Vagina (tissue), 2 donors: ENCODE data around the gene SMC4.

Source experiments
- POLR2A ChIP-seq, 2 donors: fragments of 450-650 bp; IDR thresholded peaks; one replicate each; pipeline ENCODE4 v1.6.1; 2017; ENCODE audit warnings: antibody characterized with exemption in 2 of 2, mild to moderate bottlenecking in 2 of 2, moderate library complexity in 2 of 2
- POLR2AphosphoS5 ChIP-seq, 2 donors: sonication (generic); formaldehyde crosslinking; IDR thresholded peaks; one replicate each; pipeline ENCODE4 v1.9.0; 2017; ENCODE audit warnings: antibody characterized with exemption in 2 of 2, mild to moderate bottlenecking in 2 of 2, low read depth in 1 of 2; ENCODE audit not compliant: insufficient read depth in 1 of 2
- TF ChIP-seq, protein P1 (sequence below), 3 experiments: fragments of 450-650 bp in 2 of 3; fragments of 200-600 bp in 1 of 3; sonication (generic) in 1 of 3; IDR thresholded peaks; one replicate each; pipeline ENCODE4 v1.5.1; 2017 to 2019; ENCODE audit warnings: antibody characterized with exemption in 3 of 3, mild to moderate bottlenecking in 2 of 3, moderate library complexity in 2 of 3

DNA sequence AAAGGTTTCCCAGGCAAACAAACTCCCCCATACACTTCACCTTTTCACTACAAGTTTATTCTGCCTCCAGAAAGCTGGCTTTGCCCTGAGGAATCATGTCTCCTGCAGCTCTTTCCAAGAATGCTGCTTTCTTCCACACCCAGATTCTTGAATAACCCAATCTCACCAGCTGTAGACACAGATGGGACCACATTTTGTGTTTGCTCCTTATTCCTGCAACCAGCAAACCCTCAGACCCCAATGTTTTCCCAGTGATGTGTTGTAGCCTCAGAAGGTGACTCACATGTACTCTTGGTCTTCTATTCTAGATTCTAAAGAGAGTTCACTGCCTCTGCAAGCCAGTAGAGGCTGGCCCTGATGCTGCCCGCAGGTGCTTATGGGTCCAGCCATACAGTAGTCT lies 73.8 kb downstream of the SMC4 start:
- no peak for TF ChIP-seq POLR2A (IDR thresholded peaks at IDR 0.05)
- TF ChIP-seq, protein P1, sequence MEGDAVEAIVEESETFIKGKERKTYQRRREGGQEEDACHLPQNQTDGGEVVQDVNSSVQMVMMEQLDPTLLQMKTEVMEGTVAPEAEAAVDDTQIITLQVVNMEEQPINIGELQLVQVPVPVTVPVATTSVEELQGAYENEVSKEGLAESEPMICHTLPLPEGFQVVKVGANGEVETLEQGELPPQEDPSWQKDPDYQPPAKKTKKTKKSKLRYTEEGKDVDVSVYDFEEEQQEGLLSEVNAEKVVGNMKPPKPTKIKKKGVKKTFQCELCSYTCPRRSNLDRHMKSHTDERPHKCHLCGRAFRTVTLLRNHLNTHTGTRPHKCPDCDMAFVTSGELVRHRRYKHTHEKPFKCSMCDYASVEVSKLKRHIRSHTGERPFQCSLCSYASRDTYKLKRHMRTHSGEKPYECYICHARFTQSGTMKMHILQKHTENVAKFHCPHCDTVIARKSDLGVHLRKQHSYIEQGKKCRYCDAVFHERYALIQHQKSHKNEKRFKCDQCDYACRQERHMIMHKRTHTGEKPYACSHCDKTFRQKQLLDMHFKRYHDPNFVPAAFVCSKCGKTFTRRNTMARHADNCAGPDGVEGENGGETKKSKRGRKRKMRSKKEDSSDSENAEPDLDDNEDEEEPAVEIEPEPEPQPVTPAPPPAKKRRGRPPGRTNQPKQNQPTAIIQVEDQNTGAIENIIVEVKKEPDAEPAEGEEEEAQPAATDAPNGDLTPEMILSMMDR (IDR thresholded peaks at IDR 0.05), result no peak
- no peak for TF ChIP-seq POLR2AphosphoS5 (IDR thresholded peaks at IDR 0.05; ENCODE audit: insufficient read depth in 1 of 2, low read depth in 1 of 2)
